Measurements from ENCODE around the gene NAV2. TPM values are rescaled to one million over a fixed set of nuclear protein-coding genes. Genes with fewer than 3 reads are reported as not detected.
A peak's percentile ranks its signal among the peaks of the same experiment; 100 is the strongest.

NAV2 gene
- polyA plus RNA-seq, 1 donor from 2014 or later: 3.0 TPM

- Histone ChIP-seq H2AFZ (ENCODE audit: low read depth, low read length) (no peak overlapping the region), H3K36me3 (ENCODE audit: insufficient read depth, low read length) (no peaks in the 10 kb centered on the region), H3K9ac (ENCODE audit: low read length) (no peak overlapping the region), H4K20me1 (ENCODE audit: insufficient read depth) (no peaks in the 10 kb centered on the region), H3K4me2 (ENCODE audit: low read length) (no peak overlapping the region), H3K4me3 (ENCODE audit: low read length) (no peak overlapping the region), H3K27ac (ENCODE audit: low read length) (peak overlapping the region; percentile 31), H3K79me2 (replicated peaks; ENCODE audit: insufficient read depth, low read length) (no peaks in the 10 kb centered on the region), H3K9me3 (ENCODE audit: low read length) (no peaks in the 10 kb centered on the region), H3K9me2 (ENCODE audit: insufficient read depth, low read length) (no peaks in the 10 kb centered on the region), H3K27me3 (ENCODE audit: insufficient read depth, low read depth, low read length) (no peaks in the 10 kb centered on the region), H3F3A (ENCODE audit: insufficient read depth, low read length, poor library complexity, severe bottlenecking) (no peaks in the 10 kb centered on the region)
- no peak for TF ChIP-seq RAD21 (conservative IDR thresholded peaks at IDR 0.05)
- no peak for TF ChIP-seq POLR2AphosphoS5 (IDR thresholded peaks at IDR 0.05)
- no peak for TF ChIP-seq EP300 (conservative IDR thresholded peaks at IDR 0.05; ENCODE audit: poor library complexity, severe bottlenecking)
- TF ChIP-seq TAF1 (IDR thresholded peaks at IDR 0.05; ENCODE audit: low read depth): no peak
- no peak for TF ChIP-seq EZH2 (IDR thresholded peaks at IDR 0.05; ENCODE audit: borderline replicate concordance, insufficient read depth, low read length, poor library complexity, severe bottlenecking)
- no peak for TF ChIP-seq MXI1 (conservative IDR thresholded peaks at IDR 0.05; ENCODE audit: poor library complexity, severe bottlenecking)
- TF ChIP-seq, protein P1, sequence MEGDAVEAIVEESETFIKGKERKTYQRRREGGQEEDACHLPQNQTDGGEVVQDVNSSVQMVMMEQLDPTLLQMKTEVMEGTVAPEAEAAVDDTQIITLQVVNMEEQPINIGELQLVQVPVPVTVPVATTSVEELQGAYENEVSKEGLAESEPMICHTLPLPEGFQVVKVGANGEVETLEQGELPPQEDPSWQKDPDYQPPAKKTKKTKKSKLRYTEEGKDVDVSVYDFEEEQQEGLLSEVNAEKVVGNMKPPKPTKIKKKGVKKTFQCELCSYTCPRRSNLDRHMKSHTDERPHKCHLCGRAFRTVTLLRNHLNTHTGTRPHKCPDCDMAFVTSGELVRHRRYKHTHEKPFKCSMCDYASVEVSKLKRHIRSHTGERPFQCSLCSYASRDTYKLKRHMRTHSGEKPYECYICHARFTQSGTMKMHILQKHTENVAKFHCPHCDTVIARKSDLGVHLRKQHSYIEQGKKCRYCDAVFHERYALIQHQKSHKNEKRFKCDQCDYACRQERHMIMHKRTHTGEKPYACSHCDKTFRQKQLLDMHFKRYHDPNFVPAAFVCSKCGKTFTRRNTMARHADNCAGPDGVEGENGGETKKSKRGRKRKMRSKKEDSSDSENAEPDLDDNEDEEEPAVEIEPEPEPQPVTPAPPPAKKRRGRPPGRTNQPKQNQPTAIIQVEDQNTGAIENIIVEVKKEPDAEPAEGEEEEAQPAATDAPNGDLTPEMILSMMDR (IDR thresholded peaks at IDR 0.05; ENCODE audit: poor library complexity, severe bottlenecking): no peak
- TF ChIP-seq REST (IDR thresholded peaks at IDR 0.05; ENCODE audit: borderline replicate concordance): no peak
- no peak for TF ChIP-seq SMC3 (conservative IDR thresholded peaks at IDR 0.05; ENCODE audit: poor library complexity)
Measured at GRCh38 chr11:20042811-20043341, 330.2 kb downstream of the NAV2 start.

DNA sequence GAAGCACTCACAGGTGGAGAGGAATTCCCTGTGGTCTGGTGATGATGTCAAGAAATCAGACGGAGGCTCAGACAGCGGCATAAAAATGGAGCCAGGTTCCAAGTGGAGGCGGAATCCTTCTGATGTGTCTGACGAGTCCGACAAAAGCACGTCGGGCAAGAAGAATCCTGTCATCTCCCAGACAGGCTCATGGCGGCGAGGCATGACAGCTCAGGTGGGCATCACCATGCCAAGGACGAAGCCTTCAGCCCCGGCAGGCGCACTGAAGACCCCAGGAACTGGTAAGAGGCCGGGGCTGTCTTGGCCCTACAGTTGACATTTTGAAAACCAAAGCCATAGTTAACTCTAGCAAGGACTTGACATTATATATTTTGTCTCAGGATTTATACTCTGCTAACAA is 331.4 kb downstream of the NAV2 start:
- Histone ChIP-seq H3K4me3 (ENCODE audit: low read length) (no peak overlapping the region), H4K20me1 (ENCODE audit: insufficient read depth) (no peaks in the 10 kb centered on the region), H3K27ac (ENCODE audit: low read length) (no peak overlapping the region), H3K36me3 (ENCODE audit: insufficient read depth, low read length) (no peaks in the 10 kb centered on the region), H3K4me2 (ENCODE audit: low read length) (no peak overlapping the region), H3K27me3 (ENCODE audit: insufficient read depth, low read depth, low read length) (no peaks in the 10 kb centered on the region), H3K9me2 (ENCODE audit: insufficient read depth, low read length) (no peaks in the 10 kb centered on the region), H2AFZ (ENCODE audit: low read depth, low read length) (no peak overlapping the region), H3K9ac (ENCODE audit: low read length) (no peak overlapping the region), H3K79me2 (replicated peaks; ENCODE audit: insufficient read depth, low read length) (no peaks in the 10 kb centered on the region), H3K9me3 (ENCODE audit: low read length) (no peaks in the 10 kb centered on the region), H3F3A (ENCODE audit: insufficient read depth, low read length, poor library complexity, severe bottlenecking) (no peaks in the 10 kb centered on the region)
- TF ChIP-seq RAD21 (conservative IDR thresholded peaks at IDR 0.05) (no peak), EZH2 (IDR thresholded peaks at IDR 0.05; ENCODE audit: borderline replicate concordance, insufficient read depth, low read length, poor library complexity, severe bottlenecking) (no peak), EP300 (conservative IDR thresholded peaks at IDR 0.05; ENCODE audit: poor library complexity, severe bottlenecking) (no peak), REST (IDR thresholded peaks at IDR 0.05; ENCODE audit: borderline replicate concordance) (no peak), MXI1 (conservative IDR thresholded peaks at IDR 0.05; ENCODE audit: poor library complexity, severe bottlenecking) (no peak), POLR2AphosphoS5 (IDR thresholded peaks at IDR 0.05) (no peak), SMC3 (conservative IDR thresholded peaks at IDR 0.05; ENCODE audit: poor library complexity) (no peak), TAF1 (IDR thresholded peaks at IDR 0.05; ENCODE audit: low read depth) (no peak)
- TF ChIP-seq, protein P1 (IDR thresholded peaks at IDR 0.05; ENCODE audit: poor library complexity, severe bottlenecking): no peak

All from neural cell (in vitro differentiated cells).